ENCODE results near the gene SREBF1. TPM values are rescaled to one million over a fixed set of nuclear protein-coding genes. Genes with fewer than 3 reads are reported as not detected.

The SREBF1 gene
- total RNA-seq, result 166 and 175 TPM in 2 replicates

GRCh38 chr17:17836818-17837379 is at the start of gene SREBF1:
SREBF1 (minus strand) TSS chr17:17836986; CDS start chr17:17836817, 169 bp downstream.
- Mint-ChIP-seq H3K9me3 (no peaks in the 10 kb centered on the region), H3K27me3 (ENCODE audit: low read depth) (no peaks in the 10 kb centered on the region), H3K36me3 (ENCODE audit: low read depth) (peaks cover 32% of the 10 kb centered on the region), H3K4me3 (ENCODE audit: low read depth) (peak within 1 kb of the TSS; percentile 95), H3K27ac (peak within 1 kb of the TSS; percentile 92), H3K4me1 (ENCODE audit: low read depth) (peaks cover 64% of the 10 kb centered on the region)
- intact Hi-C loops (cut with micrococcal nuclease), result loop anchor here (1.0 kb wide), 2 partner anchors 13 to 17 kb away; no protein-coding TSS in a partner anchor
- DNase-seq (ENCODE audit: low spot score), result peak; percentile 59

DNA sequence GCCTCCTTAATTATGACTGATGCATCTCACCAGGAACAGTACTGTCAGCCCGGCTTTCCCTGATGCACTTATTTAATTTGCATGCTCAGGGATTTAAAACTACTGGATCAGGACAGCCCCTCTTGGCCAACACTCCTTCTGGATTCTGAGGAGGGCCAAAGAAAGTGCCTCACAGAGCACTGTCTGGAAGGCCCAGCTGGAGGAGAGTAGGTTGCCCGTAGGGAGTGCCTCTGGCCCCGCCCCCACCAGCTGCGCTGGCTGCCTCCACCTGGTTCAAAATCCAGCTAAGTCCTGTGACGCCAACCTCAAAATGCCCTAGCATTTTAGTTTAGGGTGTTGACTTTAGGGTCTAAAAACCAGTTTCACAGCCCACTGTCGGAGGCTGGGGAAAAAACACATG is 49.4 kb upstream of the SREBF1 start:
- H3K4me1 Mint-ChIP-seq (ENCODE audit: low read depth), result no peaks in the 10 kb centered on the region
- H3K27me3 Mint-ChIP-seq (ENCODE audit: low read depth), result no peaks in the 10 kb centered on the region
- no peak overlapping the region for H3K27ac Mint-ChIP-seq
- H3K4me3 Mint-ChIP-seq (ENCODE audit: low read depth), result no peak overlapping the region
- DNase-seq (ENCODE audit: low spot score), result no peak
- intact Hi-C loops (cut with micrococcal nuclease), result no loop called here
- peaks cover 2% of the 10 kb centered on the region for H3K36me3 Mint-ChIP-seq (ENCODE audit: low read depth)
- no peaks in the 10 kb centered on the region for H3K9me3 Mint-ChIP-seq

DNA sequence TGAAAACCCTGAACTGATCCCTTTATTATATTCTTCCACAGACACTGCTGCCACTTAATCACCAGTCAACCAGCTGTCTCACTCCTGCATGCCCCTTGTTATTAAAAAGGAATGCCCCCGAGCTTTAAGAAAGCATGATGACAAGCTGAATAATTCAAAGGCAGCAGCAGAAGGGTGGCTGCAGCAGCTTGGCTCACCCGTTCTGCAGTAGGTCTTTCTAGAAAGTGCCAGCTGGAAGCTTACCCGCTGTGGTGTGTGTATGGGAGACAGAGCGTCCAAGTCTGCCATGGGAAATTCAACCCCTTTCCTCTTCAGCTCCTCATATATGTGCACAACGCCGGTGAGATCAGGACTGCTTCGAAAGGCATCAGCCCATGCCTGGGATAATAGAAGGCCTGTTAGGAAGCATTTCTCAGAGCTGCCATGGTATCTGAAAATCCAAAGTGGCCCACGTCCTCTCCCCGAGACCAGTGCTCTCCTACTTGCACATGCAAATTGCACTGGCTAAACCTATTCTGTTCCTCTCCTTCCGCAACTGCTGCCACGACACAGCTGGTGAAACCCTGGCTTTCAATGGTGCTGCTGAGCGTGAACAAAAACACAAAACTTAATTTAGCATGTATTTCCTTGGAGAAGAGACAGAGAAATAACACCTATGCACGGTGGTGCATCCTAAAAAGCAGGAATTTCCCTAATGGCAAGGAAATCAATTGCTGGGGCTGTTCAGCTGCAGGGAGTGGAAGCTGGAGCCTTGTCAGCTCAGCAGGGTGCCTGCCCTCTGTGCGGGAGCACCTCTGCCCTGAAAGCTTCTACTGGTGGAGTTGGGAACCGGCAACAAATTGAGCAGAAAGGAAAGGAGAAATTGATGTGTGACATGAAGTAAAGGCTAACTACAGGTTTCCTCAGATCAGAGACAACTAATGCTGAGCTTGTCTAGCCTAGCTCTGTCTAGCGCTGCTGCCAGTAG is 47.9 kb upstream of the SREBF1 start:
- Mint-ChIP-seq H3K27ac (no peak overlapping the region), H3K27me3 (ENCODE audit: low read depth) (no peaks in the 10 kb centered on the region), H3K4me3 (ENCODE audit: low read depth) (no peak overlapping the region), H3K4me1 (ENCODE audit: low read depth) (peaks cover 2% of the 10 kb centered on the region), H3K36me3 (ENCODE audit: low read depth) (no peaks in the 10 kb centered on the region), H3K9me3 (no peaks in the 10 kb centered on the region)
- intact Hi-C loops (cut with micrococcal nuclease), result no loop called here
- no peak for DNase-seq (ENCODE audit: low spot score)

DNA sequence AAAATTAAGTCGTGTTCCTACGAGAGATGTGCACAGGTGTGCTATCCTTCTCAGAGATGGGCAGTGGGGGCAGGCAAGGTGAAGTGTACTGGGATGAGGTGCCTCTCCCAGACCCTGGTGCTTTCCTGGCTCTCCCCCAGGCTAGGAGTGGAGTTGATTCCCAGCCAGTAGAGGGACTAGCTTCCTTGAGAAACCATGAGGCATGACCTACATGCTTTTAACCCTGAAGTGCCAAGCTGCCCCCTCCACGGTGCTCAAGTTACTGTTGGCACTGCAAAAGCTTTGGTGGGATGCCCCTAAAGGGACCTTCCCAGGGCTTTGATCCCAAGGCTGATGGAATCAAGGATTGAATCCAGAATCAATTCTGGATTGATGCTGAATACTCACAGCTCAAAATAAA is 47.0 kb upstream of the SREBF1 start:
- DNase-seq (ENCODE audit: low spot score), result no peak
- no peak overlapping the region for H3K4me3 Mint-ChIP-seq (ENCODE audit: low read depth)
- H3K27me3 Mint-ChIP-seq (ENCODE audit: low read depth), result no peaks in the 10 kb centered on the region
- H3K27ac Mint-ChIP-seq, result no peak overlapping the region
- H3K4me1 Mint-ChIP-seq (ENCODE audit: low read depth), result peaks cover 2% of the 10 kb centered on the region
- no peaks in the 10 kb centered on the region for H3K9me3 Mint-ChIP-seq
- intact Hi-C loops (cut with micrococcal nuclease), result no loop called here
- H3K36me3 Mint-ChIP-seq (ENCODE audit: low read depth), result no peaks in the 10 kb centered on the region

- Mint-ChIP-seq H3K4me3 (ENCODE audit: low read depth) (no peak overlapping the region), H3K27ac (no peak overlapping the region), H3K27me3 (ENCODE audit: low read depth) (no peaks in the 10 kb centered on the region), H3K9me3 (no peaks in the 10 kb centered on the region), H3K4me1 (ENCODE audit: low read depth) (peaks cover 2% of the 10 kb centered on the region), H3K36me3 (ENCODE audit: low read depth) (peaks cover 5% of the 10 kb centered on the region)
- DNase-seq (ENCODE audit: low spot score), result no peak
- intact Hi-C loops (cut with micrococcal nuclease), result no loop called here
These were observed 45.3 kb upstream of the SREBF1 start for GRCh38 chr17:17882082-17882581.

- no peaks in the 10 kb centered on the region for H3K27me3 Mint-ChIP-seq (ENCODE audit: low read depth)
- H3K4me1 Mint-ChIP-seq (ENCODE audit: low read depth), result peaks cover 2% of the 10 kb centered on the region
- H3K36me3 Mint-ChIP-seq (ENCODE audit: low read depth), result peaks cover 5% of the 10 kb centered on the region
- no peaks in the 10 kb centered on the region for H3K9me3 Mint-ChIP-seq
- no peak overlapping the region for H3K27ac Mint-ChIP-seq
- H3K4me3 Mint-ChIP-seq (ENCODE audit: low read depth), result no peak overlapping the region
- no peak for DNase-seq (ENCODE audit: low spot score)
- intact Hi-C loops (cut with micrococcal nuclease), result no loop called here
These were observed 43.9 kb upstream of the SREBF1 start for GRCh38 chr17:17880577-17881196.

GRCh38 chr17:17877529-17878358 is 41.0 kb upstream of the SREBF1 start:
- intact Hi-C loops (cut with micrococcal nuclease), result no loop called here
- Mint-ChIP-seq H3K27me3 (ENCODE audit: low read depth) (no peaks in the 10 kb centered on the region), H3K9me3 (no peaks in the 10 kb centered on the region), H3K36me3 (ENCODE audit: low read depth) (peaks cover 5% of the 10 kb centered on the region), H3K4me3 (ENCODE audit: low read depth) (no peak overlapping the region), H3K4me1 (ENCODE audit: low read depth) (peaks cover 2% of the 10 kb centered on the region), H3K27ac (no peak overlapping the region)
- DNase-seq (ENCODE audit: low spot score), result no peak

DNA sequence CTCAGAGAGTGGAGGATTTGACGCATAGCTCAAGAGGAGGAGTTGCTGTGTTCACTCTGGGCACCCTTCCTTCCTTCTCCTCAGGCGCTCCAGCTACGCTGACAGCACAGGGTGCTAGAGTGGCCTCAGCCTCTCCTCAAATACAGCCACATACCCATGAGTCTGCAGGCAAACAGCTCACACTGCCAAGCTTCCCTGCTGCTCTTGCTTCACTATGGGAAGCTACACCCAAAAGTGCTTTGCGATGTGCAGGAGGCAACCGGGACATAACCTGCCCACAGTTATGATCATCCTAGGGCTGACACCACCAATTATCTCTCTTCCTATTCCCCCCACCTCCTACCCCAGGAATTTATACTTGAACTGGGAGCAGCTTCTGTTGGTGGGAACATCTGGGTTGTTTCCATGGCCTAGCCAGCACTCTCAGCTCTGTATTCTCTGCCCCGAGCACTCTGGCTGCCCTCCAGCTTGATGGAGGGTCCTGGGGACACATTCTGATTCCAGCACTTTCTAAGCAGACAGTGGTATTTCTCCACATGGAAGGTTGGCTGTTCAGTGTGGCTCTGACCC is 40.3 kb upstream of the SREBF1 start:
- no peaks in the 10 kb centered on the region for H3K27me3 Mint-ChIP-seq (ENCODE audit: low read depth)
- peaks cover 2% of the 10 kb centered on the region for H3K4me1 Mint-ChIP-seq (ENCODE audit: low read depth)
- intact Hi-C loops (cut with micrococcal nuclease), result no loop called here
- H3K4me3 Mint-ChIP-seq (ENCODE audit: low read depth), result no peak overlapping the region
- no peaks in the 10 kb centered on the region for H3K9me3 Mint-ChIP-seq
- H3K36me3 Mint-ChIP-seq (ENCODE audit: low read depth), result peaks cover 5% of the 10 kb centered on the region
- no peak for DNase-seq (ENCODE audit: low spot score)
- H3K27ac Mint-ChIP-seq, result no peak overlapping the region

GRCh38 chr17:17874478-17874877 is 37.7 kb upstream of the SREBF1 start:
- no peaks in the 10 kb centered on the region for H3K27me3 Mint-ChIP-seq (ENCODE audit: low read depth)
- intact Hi-C loops (cut with micrococcal nuclease), result no loop called here
- no peaks in the 10 kb centered on the region for H3K9me3 Mint-ChIP-seq
- peaks cover 8% of the 10 kb centered on the region for H3K36me3 Mint-ChIP-seq (ENCODE audit: low read depth)
- no peak overlapping the region for H3K4me3 Mint-ChIP-seq (ENCODE audit: low read depth)
- H3K4me1 Mint-ChIP-seq (ENCODE audit: low read depth), result no peaks in the 10 kb centered on the region
- DNase-seq (ENCODE audit: low spot score), result no peak
- no peak overlapping the region for H3K27ac Mint-ChIP-seq

- intact Hi-C loops (cut with micrococcal nuclease), result no loop called here
- Mint-ChIP-seq H3K9me3 (no peaks in the 10 kb centered on the region), H3K27ac (no peak overlapping the region), H3K4me1 (ENCODE audit: low read depth) (no peaks in the 10 kb centered on the region), H3K4me3 (ENCODE audit: low read depth) (no peak overlapping the region), H3K27me3 (ENCODE audit: low read depth) (no peaks in the 10 kb centered on the region), H3K36me3 (ENCODE audit: low read depth) (peaks cover 8% of the 10 kb centered on the region)
- DNase-seq (ENCODE audit: low spot score), result no peak
These were observed 36.7 kb upstream of the SREBF1 start for GRCh38 chr17:17873450-17873991.

- intact Hi-C loops (cut with micrococcal nuclease), result no loop called here
- no peak for DNase-seq (ENCODE audit: low spot score)
- Mint-ChIP-seq H3K4me1 (ENCODE audit: low read depth) (no peaks in the 10 kb centered on the region), H3K4me3 (ENCODE audit: low read depth) (no peak overlapping the region), H3K9me3 (no peaks in the 10 kb centered on the region), H3K36me3 (ENCODE audit: low read depth) (peaks cover 8% of the 10 kb centered on the region), H3K27ac (no peak overlapping the region), H3K27me3 (ENCODE audit: low read depth) (no peaks in the 10 kb centered on the region)
These were observed 36.0 kb upstream of the SREBF1 start for GRCh38 chr17:17872547-17873345.
